Spleen (tissue), 7 donors: ENCODE data around the gene PDGFA.

Experiments used
- POLR2A ChIP-seq, 3 donors: fragments of 450-650 bp; IDR thresholded peaks; one replicate each; pipeline ENCODE4 v1.5.1; 2017; ENCODE audit warnings: antibody characterized with exemption in 3 of 3, mild to moderate bottlenecking in 1 of 3
- POLR2AphosphoS5 ChIP-seq, 3 donors: sonication (generic); formaldehyde crosslinking; IDR thresholded peaks; one replicate each; pipeline ENCODE4 v1.5.1; 2017; ENCODE audit warnings: antibody characterized with exemption in 3 of 3
- TF ChIP-seq, protein P1 (sequence below), 11 experiments: fragments of 200-600 bp in 7 of 11; fragments of 450-650 bp in 4 of 11; sonication (generic) in 4 of 11; IDR thresholded peaks in 8 of 11; conservative IDR thresholded peaks in 3 of 11; 1 replicate in 7 of 11; 2 replicates in 4 of 11; pipeline versions ENCODE4 v1.4.0 to v1.8.0; 2016 to 2021; ENCODE audit warnings: antibody characterized with exemption in 11 of 11, inconsistent platforms in 4 of 11, mild to moderate bottlenecking in 1 of 11
- donor health status: DM: no; HTN: no; CAD: no; lungs with moderate emphysema.
- donor health status: DM: no; HTN: no; CAD: no.
- donor health status: DM: no; HTN: no; CAD: no.

DNA sequence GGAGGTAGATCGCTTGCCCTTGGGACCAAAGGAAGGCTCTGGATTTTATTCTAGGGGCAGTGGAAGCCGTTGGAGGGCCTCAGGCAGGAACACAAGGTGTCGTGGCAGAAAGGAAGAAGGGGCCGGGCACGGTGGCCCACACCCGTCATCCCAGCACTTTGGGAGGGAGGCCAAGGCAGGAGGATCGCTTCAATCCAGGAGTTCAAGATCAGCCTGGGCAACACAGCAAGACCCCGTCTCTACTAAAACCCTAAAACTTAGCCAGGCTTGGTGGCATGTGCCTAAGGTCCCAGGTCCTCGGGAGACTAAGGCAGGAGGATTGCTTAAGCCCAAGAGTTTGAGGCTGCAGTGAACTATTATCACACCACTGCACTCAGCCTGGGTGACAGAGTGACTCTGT, 5.2 kb upstream of the PDGFA start:
- TF ChIP-seq, protein P1, sequence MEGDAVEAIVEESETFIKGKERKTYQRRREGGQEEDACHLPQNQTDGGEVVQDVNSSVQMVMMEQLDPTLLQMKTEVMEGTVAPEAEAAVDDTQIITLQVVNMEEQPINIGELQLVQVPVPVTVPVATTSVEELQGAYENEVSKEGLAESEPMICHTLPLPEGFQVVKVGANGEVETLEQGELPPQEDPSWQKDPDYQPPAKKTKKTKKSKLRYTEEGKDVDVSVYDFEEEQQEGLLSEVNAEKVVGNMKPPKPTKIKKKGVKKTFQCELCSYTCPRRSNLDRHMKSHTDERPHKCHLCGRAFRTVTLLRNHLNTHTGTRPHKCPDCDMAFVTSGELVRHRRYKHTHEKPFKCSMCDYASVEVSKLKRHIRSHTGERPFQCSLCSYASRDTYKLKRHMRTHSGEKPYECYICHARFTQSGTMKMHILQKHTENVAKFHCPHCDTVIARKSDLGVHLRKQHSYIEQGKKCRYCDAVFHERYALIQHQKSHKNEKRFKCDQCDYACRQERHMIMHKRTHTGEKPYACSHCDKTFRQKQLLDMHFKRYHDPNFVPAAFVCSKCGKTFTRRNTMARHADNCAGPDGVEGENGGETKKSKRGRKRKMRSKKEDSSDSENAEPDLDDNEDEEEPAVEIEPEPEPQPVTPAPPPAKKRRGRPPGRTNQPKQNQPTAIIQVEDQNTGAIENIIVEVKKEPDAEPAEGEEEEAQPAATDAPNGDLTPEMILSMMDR (IDR thresholded peaks at IDR 0.05 in 8 of 11, conservative IDR thresholded peaks at IDR 0.05 in 3 of 11): no peak
- no peak for TF ChIP-seq POLR2AphosphoS5 (IDR thresholded peaks at IDR 0.05)
- TF ChIP-seq POLR2A (IDR thresholded peaks at IDR 0.05): no peak
